Fibroblast of peridontal ligament (primary cell): Measurements from ENCODE around the gene KRTAP10-5.
"Not testable (repeated sequence)": the region's sequence is repeated elsewhere in the genome, so short reads cannot be mapped to it uniquely, and the experiment has no call there.

ENCODE experiments used
- DNase-seq: peaks from one replicate; pipeline ENCODE4 v3.0.0-alpha.2; 2010; ENCODE audit errors: extremely low read depth

KRTAP10-5 gene

GRCh38 chr21:44590897-44591800, 10.7 kb upstream of the KRTAP10-5 start:
- not testable (repeated sequence) for DNase-seq

- no peak for DNase-seq
Measured at GRCh38 chr21:44590311-44590721, 9.9 kb upstream of the KRTAP10-5 start.

GRCh38 chr21:44589586-44590305, 9.3 kb upstream of the KRTAP10-5 start:
- DNase-seq = no peak

- no peak for DNase-seq
Measured at GRCh38 chr21:44589094-44589493, 8.7 kb upstream of the KRTAP10-5 start.

- DNase-seq = no peak
Measured at GRCh38 chr21:44585892-44586291, 5.5 kb upstream of the KRTAP10-5 start.

- no peak for DNase-seq
Measured at GRCh38 chr21:44583800-44584147, 3.4 kb upstream of the KRTAP10-5 start.

- no peak for DNase-seq
Measured at GRCh38 chr21:44583089-44583799, 2.8 kb upstream of the KRTAP10-5 start.

- no peak for DNase-seq
Measured at GRCh38 chr21:44582055-44582454, 1.7 kb upstream of the KRTAP10-5 start.

- no peak for DNase-seq
Measured at GRCh38 chr21:44581158-44581557, 754 bp upstream of the KRTAP10-5 start.

- no peak for DNase-seq
Measured at GRCh38 chr21:44579833-44580144, 615 bp downstream of the KRTAP10-5 start.

GRCh38 chr21:44579056-44579832, 1.2 kb downstream of the KRTAP10-5 start:
- no peak for DNase-seq

GRCh38 chr21:44578371-44579055, 1.9 kb downstream of the KRTAP10-5 start:
- DNase-seq = no peak

- no peak for DNase-seq
Measured at GRCh38 chr21:44576025-44576420, 4.4 kb downstream of the KRTAP10-5 start.

- DNase-seq = no peak
Measured at GRCh38 chr21:44575307-44576024, 4.9 kb downstream of the KRTAP10-5 start.

GRCh38 chr21:44574457-44575306, 5.7 kb downstream of the KRTAP10-5 start:
- no peak for DNase-seq

GRCh38 chr21:44573630-44574456, 6.6 kb downstream of the KRTAP10-5 start, which contains the start of gene KRTAP10-4:
Gene KRTAP10-4 (plus strand): TSS chr21:44573729. CDS start chr21:44573759, 30 bp downstream.
- not testable (repeated sequence) for DNase-seq

- no peak for DNase-seq
Measured at GRCh38 chr21:44572959-44573583, 7.3 kb downstream of the KRTAP10-5 start.
